Measurements from ENCODE around the gene AP2A2.

The AP2A2 gene

GRCh38 chr11:1041936-1042608 is 116.4 kb downstream of the AP2A2 start:
- Histone ChIP-seq H3K9ac (ENCODE audit: low read depth, low read length) (no peak overlapping the region), H3K9me3 (ENCODE audit: insufficient read depth, low read depth, low read length) (no peaks in the 10 kb centered on the region), H3K4me1 (ENCODE audit: insufficient read depth, low read length) (no peaks in the 10 kb centered on the region), H3K4me3 (ENCODE audit: low read length) (no peak overlapping the region), H3K27ac (ENCODE audit: low read depth, low read length) (no peak overlapping the region), H3K36me3 (ENCODE audit: insufficient read depth, low read length) (no peaks in the 10 kb centered on the region), H3K27me3 (ENCODE audit: insufficient read depth, low read length) (no peaks in the 10 kb centered on the region)
- 92% methylated on average over 18 of the region's 18 CpGs for WGBS

GRCh38 chr11:1042626-1043562 is 117.2 kb downstream of the AP2A2 start:
- no peaks in the 10 kb centered on the region for H3K9me3 ChIP-seq (ENCODE audit: insufficient read depth, low read depth, low read length)
- no peak overlapping the region for H3K4me3 ChIP-seq (ENCODE audit: low read length)
- no peaks in the 10 kb centered on the region for H3K27me3 ChIP-seq (ENCODE audit: insufficient read depth, low read length)
- no peaks in the 10 kb centered on the region for H3K4me1 ChIP-seq (ENCODE audit: insufficient read depth, low read length)
- H3K27ac ChIP-seq (ENCODE audit: low read depth, low read length), result no peak overlapping the region
- H3K9ac ChIP-seq (ENCODE audit: low read depth, low read length), result no peak overlapping the region
- H3K36me3 ChIP-seq (ENCODE audit: insufficient read depth, low read length), result no peaks in the 10 kb centered on the region
- 95% methylated on average over 26 of the region's 26 CpGs for WGBS

- H3K9ac ChIP-seq (ENCODE audit: low read depth, low read length), result no peak overlapping the region; the same call in 1 of the 2 replicates
- H3K27ac ChIP-seq (ENCODE audit: low read depth, low read length), result no peak overlapping the region
- no peaks in the 10 kb centered on the region for H3K36me3 ChIP-seq (ENCODE audit: insufficient read depth, low read length)
- no peaks in the 10 kb centered on the region for H3K4me1 ChIP-seq (ENCODE audit: insufficient read depth, low read length)
- H3K9me3 ChIP-seq (ENCODE audit: insufficient read depth, low read depth, low read length), result no peaks in the 10 kb centered on the region
- H3K27me3 ChIP-seq (ENCODE audit: insufficient read depth, low read length), result no peaks in the 10 kb centered on the region
- no peak overlapping the region for H3K4me3 ChIP-seq (ENCODE audit: low read length)
- 94% methylated on average over 20 of the region's 20 CpGs for WGBS
Observed at GRCh38 chr11:1043563-1044096, 118.0 kb downstream of the AP2A2 start.

- no peaks in the 10 kb centered on the region for H3K9me3 ChIP-seq (ENCODE audit: insufficient read depth, low read depth, low read length)
- no peak overlapping the region for H3K9ac ChIP-seq (ENCODE audit: low read depth, low read length)
- H3K27ac ChIP-seq (ENCODE audit: low read depth, low read length), result no peak overlapping the region
- H3K36me3 ChIP-seq (ENCODE audit: insufficient read depth, low read length), result no peaks in the 10 kb centered on the region
- H3K4me1 ChIP-seq (ENCODE audit: insufficient read depth, low read length), result no peaks in the 10 kb centered on the region
- no peaks in the 10 kb centered on the region for H3K27me3 ChIP-seq (ENCODE audit: insufficient read depth, low read length)
- no peak overlapping the region for H3K4me3 ChIP-seq (ENCODE audit: low read length)
- WGBS, result 90% methylated on average over 5 of the region's 6 CpGs
Observed at GRCh38 chr11:1044160-1044559, 118.5 kb downstream of the AP2A2 start.

GRCh38 chr11:1047595-1048156 is 122.0 kb downstream of the AP2A2 start:
- Histone ChIP-seq H3K9me3 (ENCODE audit: insufficient read depth, low read depth, low read length) (no peaks in the 10 kb centered on the region), H3K9ac (ENCODE audit: low read depth, low read length) (no peak overlapping the region), H3K4me1 (ENCODE audit: insufficient read depth, low read length) (no peaks in the 10 kb centered on the region), H3K27me3 (ENCODE audit: insufficient read depth, low read length) (no peaks in the 10 kb centered on the region), H3K27ac (ENCODE audit: low read depth, low read length) (no peak overlapping the region), H3K4me3 (ENCODE audit: low read length) (no peak overlapping the region), H3K36me3 (ENCODE audit: insufficient read depth, low read length) (no peaks in the 10 kb centered on the region)
- 90% methylated on average over 22 of the region's 22 CpGs for WGBS

GRCh38 chr11:1048375-1049070 is 122.9 kb downstream of the AP2A2 start:
- no peak overlapping the region for H3K4me3 ChIP-seq (ENCODE audit: low read length)
- H3K9me3 ChIP-seq (ENCODE audit: insufficient read depth, low read depth, low read length), result no peaks in the 10 kb centered on the region
- no peaks in the 10 kb centered on the region for H3K36me3 ChIP-seq (ENCODE audit: insufficient read depth, low read length)
- no peak overlapping the region for H3K27ac ChIP-seq (ENCODE audit: low read depth, low read length)
- H3K9ac ChIP-seq (ENCODE audit: low read depth, low read length), result no peak overlapping the region
- H3K27me3 ChIP-seq (ENCODE audit: insufficient read depth, low read length), result no peaks in the 10 kb centered on the region
- no peaks in the 10 kb centered on the region for H3K4me1 ChIP-seq (ENCODE audit: insufficient read depth, low read length)
- 88% methylated on average over 25 of the region's 25 CpGs for WGBS

GRCh38 chr11:1049071-1049405 is 123.4 kb downstream of the AP2A2 start:
- H3K4me1 ChIP-seq (ENCODE audit: insufficient read depth, low read length), result no peaks in the 10 kb centered on the region
- no peak overlapping the region for H3K9ac ChIP-seq (ENCODE audit: low read depth, low read length)
- no peaks in the 10 kb centered on the region for H3K36me3 ChIP-seq (ENCODE audit: insufficient read depth, low read length)
- WGBS, result 96% methylated on average over 6 of the region's 6 CpGs
- H3K4me3 ChIP-seq (ENCODE audit: low read length), result no peak overlapping the region
- H3K27me3 ChIP-seq (ENCODE audit: insufficient read depth, low read length), result no peaks in the 10 kb centered on the region
- H3K27ac ChIP-seq (ENCODE audit: low read depth, low read length), result no peak overlapping the region
- H3K9me3 ChIP-seq (ENCODE audit: insufficient read depth, low read depth, low read length), result no peaks in the 10 kb centered on the region

- H3K4me3 ChIP-seq (ENCODE audit: low read length), result no peak overlapping the region
- no peaks in the 10 kb centered on the region for H3K9me3 ChIP-seq (ENCODE audit: insufficient read depth, low read depth, low read length)
- no peaks in the 10 kb centered on the region for H3K4me1 ChIP-seq (ENCODE audit: insufficient read depth, low read length)
- WGBS, result 89% methylated on average over 13 of the region's 13 CpGs
- no peaks in the 10 kb centered on the region for H3K36me3 ChIP-seq (ENCODE audit: insufficient read depth, low read length)
- H3K27ac ChIP-seq (ENCODE audit: low read depth, low read length), result no peak overlapping the region
- H3K9ac ChIP-seq (ENCODE audit: low read depth, low read length), result no peak overlapping the region
- H3K27me3 ChIP-seq (ENCODE audit: insufficient read depth, low read length), result no peaks in the 10 kb centered on the region
Observed at GRCh38 chr11:1049431-1049891, 123.8 kb downstream of the AP2A2 start.

GRCh38 chr11:1049911-1050580 is 124.4 kb downstream of the AP2A2 start:
- WGBS, result 94% methylated on average over 18 of the region's 18 CpGs
- Histone ChIP-seq H3K27ac (ENCODE audit: low read depth, low read length) (no peak overlapping the region), H3K4me3 (ENCODE audit: low read length) (no peak overlapping the region), H3K36me3 (ENCODE audit: insufficient read depth, low read length) (no peaks in the 10 kb centered on the region), H3K9ac (ENCODE audit: low read depth, low read length) (no peak overlapping the region), H3K4me1 (ENCODE audit: insufficient read depth, low read length) (no peaks in the 10 kb centered on the region), H3K27me3 (ENCODE audit: insufficient read depth, low read length) (no peaks in the 10 kb centered on the region), H3K9me3 (ENCODE audit: insufficient read depth, low read depth, low read length) (no peaks in the 10 kb centered on the region)

- Histone ChIP-seq H3K9me3 (ENCODE audit: insufficient read depth, low read depth, low read length) (no peaks in the 10 kb centered on the region), H3K27ac (ENCODE audit: low read depth, low read length) (no peak overlapping the region), H3K27me3 (ENCODE audit: insufficient read depth, low read length) (no peaks in the 10 kb centered on the region), H3K4me3 (ENCODE audit: low read length) (no peak overlapping the region), H3K4me1 (ENCODE audit: insufficient read depth, low read length) (no peaks in the 10 kb centered on the region), H3K9ac (ENCODE audit: low read depth, low read length) (no peak overlapping the region), H3K36me3 (ENCODE audit: insufficient read depth, low read length) (no peaks in the 10 kb centered on the region)
- WGBS, result 70% methylated on average over 39 of the region's 39 CpGs
Observed at GRCh38 chr11:1050581-1051355, 125.1 kb downstream of the AP2A2 start.

All from HUES64 (cell line).